GM18870 (cell line): ENCODE results near the gene TTC16.

Experiments used
- ATAC-seq: cut with Tn5 transposase; IDR thresholded peaks from one replicate; pipeline ENCODE4 v1.9.1; 2021; ENCODE audit warnings: moderate library complexity; ENCODE audit not compliant: unreplicated experiment

The TTC16 gene

DNA sequence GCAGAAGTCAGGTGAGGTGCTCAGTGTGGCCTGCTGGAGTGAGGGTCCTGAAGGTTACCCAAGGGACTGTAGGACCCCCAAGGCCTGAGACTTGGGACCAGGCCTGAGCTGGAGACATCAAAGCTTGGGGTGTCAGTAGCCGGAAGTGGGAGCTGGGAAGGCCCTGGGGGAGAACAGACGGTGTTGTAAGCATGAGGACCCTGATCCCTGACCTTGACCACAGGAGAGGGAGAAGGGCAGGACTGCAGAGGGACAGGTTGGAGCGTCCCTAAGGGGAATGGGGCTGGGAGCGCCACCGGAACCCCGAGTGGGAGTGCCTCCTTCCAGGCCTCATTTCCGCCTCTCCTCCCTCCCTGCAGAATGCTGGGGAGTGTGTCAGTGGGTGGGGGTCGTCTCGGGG is 533 bp downstream of the TTC16 start:
- ATAC-seq = no peak

DNA sequence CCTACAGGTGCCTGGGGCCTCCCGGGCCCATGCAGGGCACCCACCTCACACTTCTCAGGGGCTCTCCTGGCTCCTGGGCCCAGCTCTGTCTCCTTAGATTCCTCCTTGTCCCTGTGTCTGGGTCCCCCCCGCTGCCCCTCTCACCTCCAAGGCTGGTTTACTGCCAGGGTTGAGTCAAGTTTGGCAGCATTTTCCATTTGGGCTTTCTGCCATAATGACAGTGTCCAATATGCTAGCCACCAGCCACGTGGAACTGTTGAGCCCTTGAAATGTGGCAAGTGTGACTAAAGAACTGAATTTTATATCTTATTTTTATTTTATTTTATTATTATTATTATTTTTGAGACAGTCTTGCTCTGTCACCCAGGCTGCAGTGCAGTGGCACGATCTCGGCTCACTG is 1.9 kb downstream of the TTC16 start:
- ATAC-seq = no peak

DNA sequence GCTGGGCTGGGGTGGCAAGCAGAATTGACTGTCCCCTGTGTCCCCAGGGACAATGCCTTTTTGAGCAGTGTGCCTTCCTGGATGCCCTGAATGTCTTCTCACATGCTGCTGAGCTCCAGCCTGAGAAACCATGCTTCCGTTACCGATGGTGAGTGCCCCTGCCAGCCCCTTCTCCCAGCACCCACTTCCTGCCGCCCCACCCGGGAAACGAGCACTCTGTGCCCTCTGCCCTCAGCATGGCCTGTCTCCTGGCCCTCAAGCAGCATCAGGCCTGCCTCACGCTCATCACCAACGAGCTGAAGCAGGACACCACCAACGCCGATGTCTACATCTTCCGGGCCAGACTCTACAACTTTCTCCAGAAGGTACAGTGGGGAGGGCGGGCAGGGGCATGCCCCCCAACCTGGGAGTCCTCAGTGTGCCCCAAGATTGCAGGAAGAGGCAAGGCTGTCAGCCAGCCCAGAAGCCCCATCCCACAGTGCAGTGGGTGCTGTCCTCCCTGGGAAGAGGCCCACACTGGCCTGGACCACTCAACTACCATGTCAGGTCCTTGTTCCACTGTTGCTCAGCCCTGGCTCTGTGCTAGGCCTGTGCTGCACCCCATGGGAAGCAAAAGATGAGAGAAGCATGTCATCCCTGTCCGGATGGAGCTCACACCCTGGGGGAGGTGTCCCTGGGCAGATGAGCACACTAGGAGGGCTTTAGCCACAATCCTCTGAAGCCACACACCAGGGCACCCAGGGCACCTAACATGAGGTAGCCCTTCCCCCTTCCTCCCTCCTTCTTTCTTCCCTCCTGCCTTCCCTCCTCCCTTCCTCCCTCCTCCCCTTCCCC is 4.4 kb downstream of the TTC16 start:
- no peak for ATAC-seq

- no peak for ATAC-seq
Observed at GRCh38 chr9:127720865-127721227, 5.0 kb downstream of the TTC16 start.

GRCh38 chr9:127721391-127721821 is 5.5 kb downstream of the TTC16 start:
- no peak for ATAC-seq

DNA sequence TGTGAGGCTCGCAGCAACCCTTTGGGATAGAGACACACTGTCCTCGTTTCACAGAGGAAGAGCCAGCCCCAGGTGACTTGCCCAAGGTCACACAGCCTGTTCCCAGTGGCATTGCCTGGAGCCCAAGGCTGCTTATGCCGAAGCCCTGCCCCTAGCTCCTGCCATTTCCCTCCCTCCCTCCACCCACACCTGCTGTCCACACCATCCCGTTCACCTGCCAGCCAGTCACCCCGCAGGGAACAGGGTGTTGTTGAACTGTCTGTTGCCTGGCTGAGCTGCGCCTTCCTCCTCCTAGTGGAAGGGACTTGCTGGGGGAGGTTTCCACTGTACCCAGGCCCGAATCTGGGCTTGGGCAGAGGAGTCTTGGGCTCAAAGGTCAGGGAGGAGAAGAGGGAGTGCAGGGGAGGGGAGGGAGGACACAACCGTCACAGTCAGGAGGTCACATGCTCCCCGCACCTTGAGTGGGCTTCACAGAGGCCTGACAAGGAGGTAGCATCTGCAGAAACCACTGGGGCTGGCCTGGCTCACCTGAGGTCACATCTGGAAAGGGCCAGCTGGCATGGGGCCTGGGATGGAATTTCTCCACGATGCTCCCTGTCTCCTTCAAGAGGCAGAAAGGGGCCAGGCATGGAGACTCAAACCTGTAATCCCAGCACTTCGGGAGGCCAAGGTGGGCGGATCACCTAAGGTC is 6.3 kb downstream of the TTC16 start:
- no peak for ATAC-seq

DNA sequence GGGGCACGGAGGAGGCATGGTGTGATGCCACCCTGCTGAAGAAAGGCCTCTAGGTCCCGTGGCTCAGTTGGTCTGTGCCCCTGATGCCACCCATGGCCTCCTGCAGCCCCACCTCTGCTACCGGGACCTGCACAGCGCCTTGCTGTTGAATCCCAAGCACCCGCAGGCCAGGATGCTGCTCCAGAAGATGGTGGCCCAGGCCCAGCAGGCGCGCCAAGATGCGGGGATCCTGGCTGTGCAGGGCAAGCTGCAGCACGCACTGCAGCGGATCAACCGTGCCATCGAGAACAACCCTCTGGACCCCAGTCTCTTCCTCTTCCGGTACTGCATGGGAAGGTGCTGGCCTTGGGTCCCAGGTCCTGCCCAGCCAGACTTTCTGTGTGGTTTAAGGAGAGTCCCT is 7.1 kb downstream of the TTC16 start:
- no peak for ATAC-seq

DNA sequence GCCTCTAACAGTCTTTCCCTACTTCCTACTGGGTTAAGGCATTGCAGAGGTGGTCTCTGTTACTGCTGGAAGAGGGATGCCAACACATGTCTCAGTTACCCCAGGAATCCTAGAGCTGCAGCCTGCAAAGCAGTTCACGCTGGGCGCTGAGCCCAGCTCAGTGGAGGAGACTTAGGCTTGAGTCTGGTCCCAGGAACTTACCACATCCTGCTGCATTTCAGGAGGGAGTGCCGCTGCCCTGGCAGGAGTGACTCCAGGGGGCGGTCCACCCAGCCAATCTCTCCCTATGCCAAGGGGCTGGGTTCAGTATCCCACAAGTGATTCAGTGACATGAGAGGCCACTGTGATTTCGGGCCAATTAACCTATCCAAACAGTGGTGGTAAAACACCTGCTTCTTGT is 7.6 kb downstream of the TTC16 start:
- ATAC-seq = no peak

DNA sequence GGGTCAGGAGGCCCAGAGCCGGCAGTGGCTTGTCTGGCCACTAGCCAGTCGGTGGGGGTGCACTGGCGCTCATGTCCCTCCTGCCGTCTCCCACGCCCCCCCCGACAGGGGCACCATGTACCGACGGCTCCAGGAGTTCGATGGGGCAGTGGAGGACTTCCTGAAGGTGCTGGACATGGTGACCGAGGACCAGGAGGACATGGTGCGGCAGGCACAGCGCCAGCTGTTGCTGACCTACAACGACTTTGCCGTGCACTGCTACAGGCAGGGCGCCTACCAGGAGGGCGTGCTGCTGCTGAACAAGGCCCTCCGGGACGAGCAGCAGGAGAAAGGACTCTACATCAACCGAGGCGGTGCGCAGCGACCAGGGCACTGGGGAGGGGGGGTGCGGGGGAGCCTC is 8.1 kb downstream of the TTC16 start:
- ATAC-seq = no peak

DNA sequence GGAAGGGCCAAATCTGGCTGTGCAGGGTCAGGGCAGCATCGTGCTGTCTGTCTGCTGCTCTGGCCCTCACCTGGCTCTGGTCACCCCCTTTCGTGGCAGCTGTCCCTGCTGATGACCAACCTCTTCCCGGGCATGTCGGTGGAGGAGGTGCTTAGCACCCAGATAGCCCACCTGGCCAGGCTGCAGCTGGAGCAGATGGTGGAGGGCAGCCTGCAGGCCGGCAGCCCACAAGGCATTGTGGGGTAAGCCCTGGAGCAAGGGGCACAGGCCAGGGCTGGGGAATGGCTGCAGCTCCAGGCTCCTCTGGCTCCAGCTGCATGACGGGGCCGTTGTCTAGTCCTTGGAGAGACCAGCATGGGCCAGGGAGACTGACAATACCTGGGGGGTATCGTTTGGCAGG is 11.0 kb downstream of the TTC16 start:
- no peak for ATAC-seq

- no peak for ATAC-seq
Observed at GRCh38 chr9:127728808-127729207, 12.9 kb downstream of the TTC16 start.

- ATAC-seq = no peak
Observed at GRCh38 chr9:127729522-127730256, 13.8 kb downstream of the TTC16 start.

GRCh38 chr9:127730262-127730661 is 14.4 kb downstream of the TTC16 start:
- ATAC-seq = no peak

DNA sequence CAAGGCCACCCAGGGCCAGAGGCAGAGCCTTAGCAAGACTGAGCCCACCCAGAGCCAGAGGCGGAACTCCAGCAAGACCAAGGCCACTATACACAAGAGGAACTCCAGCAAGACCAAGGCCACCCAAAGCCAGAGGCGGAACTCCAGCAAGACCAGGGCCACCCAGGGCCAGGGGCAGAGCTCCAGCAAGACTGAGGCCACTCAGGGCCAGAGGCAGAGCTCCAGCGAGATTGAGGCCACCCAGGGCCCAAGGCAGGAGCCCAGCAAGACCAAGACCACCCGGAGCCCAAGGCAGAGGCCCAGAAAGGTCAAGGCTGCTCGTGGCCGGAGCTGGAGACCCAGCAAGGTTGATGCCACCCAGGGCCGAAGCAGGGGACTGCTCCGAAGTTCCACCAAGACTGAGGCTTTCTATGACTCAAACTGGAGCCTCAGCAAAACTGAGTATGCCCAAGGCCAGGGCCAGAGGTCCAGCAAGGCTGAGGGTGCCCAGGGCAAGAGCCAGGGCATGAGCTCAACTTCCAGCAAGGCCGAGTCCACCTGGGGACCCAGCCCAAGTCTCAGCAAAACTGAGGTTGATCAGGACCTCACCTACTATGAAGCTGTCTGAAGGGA is 15.0 kb downstream of the TTC16 start:
- ATAC-seq = no peak

DNA sequence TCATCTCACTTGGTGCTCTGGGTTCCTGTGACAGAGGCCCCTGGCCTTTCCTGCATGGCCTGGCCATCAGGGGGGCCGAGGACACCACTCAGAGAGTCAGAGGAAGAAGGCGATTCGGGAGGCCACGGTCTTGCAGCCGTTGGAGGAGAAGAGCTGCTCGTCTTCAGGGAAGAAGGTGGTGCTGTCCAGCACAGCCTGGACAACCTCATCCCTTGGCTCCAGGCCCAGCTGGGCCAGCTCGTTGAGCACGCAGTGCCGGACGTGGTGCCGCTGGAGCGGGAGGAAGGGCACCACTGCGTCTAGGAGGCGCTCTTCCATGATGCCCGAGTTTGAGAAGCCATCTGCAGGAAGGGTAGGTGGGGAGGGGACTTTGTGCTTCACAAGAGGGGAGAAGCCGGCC is 16.1 kb downstream of the TTC16 start:
- ATAC-seq = no peak

GRCh38 chr9:127732444-127732843 is 16.6 kb downstream of the TTC16 start:
- no peak for ATAC-seq

GRCh38 chr9:127733614-127734013 is 17.7 kb downstream of the TTC16 start:
- no peak for ATAC-seq

DNA sequence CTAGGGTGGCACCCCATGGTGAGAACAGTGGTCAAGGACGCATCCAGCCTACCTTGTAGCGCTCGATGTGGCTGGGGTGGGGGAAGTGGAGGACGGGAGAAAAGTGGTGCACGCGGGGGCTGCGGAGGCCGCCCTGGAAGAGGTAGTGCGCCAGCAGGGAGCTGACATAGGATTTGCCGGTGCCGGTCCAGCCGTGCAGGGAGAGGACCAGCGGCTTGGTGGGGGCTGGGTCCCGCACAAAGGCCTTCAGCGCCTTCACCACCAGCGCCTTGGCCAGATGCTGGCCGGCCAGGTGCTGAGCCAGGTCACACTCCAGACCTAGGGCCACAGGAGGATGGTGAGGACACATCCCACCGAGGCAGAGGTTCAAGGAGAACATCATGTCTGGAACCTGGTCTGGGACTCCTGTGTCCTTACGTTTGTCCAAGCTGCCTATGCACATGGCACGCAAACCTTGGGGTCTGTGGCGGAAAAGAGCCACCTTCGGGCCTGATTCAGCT is 18.4 kb downstream of the TTC16 start:
- no peak for ATAC-seq

- ATAC-seq = peak; percentile 62
Observed at GRCh38 chr9:127734747-127735529, 19.1 kb downstream of the TTC16 start, which contains the start of gene TOR2A. TOR2A (minus strand) TSS chr9:127735294; CDS start chr9:127735270, 24 bp downstream.

GRCh38 chr9:127735530-127736185 is 19.8 kb downstream of the TTC16 start:
- ATAC-seq = peak; percentile 13
